AML-193 (cell line): ENCODE measurements around the gene TRMT1.
A peak's percentile ranks its signal among the peaks of the same experiment; 100 is the strongest.
"Not testable (repeated sequence)": the region's sequence is repeated elsewhere in the genome, so short reads cannot be mapped to it uniquely, and the experiment has no call there.

Experiments
- DNase-seq, 2 experiments: peaks; one replicate each; lab custom pipeline; 2025; lab: John Stamatoyannopoulos, UW

Gene TRMT1

GRCh38 chr19:13116282-13117175, at the start of gene TRMT1:
TRMT1 (minus strand) TSS chr19:13116740; CDS start chr19:13116399, 341 bp downstream.
- DNase-seq = peak; percentile 80 to 82

DNA sequence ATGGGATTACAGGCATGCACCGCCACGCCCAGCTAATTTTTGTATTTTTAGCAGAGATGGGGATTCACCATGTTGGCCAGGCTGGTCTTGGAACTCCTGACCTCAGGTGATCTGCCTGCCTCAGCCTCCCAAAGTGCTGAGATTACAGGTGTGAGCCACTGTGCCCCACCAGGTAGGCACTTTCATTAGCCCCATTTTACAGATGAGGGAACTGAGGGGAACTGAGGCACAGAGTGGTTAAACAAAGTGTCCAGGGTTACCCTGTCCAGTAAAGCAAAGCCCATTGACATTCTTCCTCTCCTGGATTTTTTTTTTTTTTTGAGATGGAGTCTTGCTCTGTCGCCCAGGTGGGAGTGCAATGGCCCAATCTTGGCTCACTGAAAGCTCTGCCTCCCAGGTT, 49.6 kb upstream of the TRMT1 start:
- not testable (repeated sequence) for DNase-seq

DNA sequence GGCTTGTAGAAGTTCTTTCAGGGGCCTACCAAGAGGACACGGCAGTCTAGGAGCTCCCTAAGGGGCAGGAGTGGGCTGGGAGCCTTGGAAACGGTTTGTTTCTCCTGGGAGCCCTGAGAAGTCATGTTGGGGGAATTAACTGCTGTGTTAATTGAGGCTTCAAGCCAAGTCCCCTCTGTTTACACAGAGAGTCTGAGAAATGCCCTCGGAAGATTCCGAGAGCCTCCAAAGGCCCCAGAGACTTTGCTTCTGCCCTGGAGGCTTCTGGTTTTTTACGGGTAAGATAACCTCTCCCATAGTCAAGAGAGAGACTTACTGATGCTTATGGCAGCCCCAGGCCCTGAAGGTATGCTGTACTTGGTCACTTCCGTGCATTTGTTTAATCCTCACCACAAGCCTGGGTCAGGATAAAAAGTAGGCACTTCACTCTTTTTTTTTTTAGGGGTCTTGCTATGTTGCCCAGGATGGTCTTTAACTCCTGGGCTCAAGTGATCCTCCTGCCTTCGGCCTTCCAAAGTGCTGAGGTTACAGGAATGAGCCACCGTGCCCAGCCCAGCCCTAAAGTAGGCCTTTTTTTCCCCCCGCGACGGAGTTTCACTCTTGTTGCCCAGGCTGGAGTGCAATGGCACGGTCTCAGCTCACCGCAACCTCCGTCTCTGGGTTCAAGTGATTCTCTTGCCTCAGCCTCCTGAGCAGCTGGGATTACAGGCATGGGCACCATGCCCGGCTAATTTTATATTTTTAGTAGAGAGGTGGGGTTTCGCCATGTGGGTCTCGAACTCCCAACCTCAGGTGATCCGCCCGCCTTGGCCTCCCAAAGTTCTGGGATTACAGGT, 48.8 kb upstream of the TRMT1 start:
- DNase-seq = no peak

DNA sequence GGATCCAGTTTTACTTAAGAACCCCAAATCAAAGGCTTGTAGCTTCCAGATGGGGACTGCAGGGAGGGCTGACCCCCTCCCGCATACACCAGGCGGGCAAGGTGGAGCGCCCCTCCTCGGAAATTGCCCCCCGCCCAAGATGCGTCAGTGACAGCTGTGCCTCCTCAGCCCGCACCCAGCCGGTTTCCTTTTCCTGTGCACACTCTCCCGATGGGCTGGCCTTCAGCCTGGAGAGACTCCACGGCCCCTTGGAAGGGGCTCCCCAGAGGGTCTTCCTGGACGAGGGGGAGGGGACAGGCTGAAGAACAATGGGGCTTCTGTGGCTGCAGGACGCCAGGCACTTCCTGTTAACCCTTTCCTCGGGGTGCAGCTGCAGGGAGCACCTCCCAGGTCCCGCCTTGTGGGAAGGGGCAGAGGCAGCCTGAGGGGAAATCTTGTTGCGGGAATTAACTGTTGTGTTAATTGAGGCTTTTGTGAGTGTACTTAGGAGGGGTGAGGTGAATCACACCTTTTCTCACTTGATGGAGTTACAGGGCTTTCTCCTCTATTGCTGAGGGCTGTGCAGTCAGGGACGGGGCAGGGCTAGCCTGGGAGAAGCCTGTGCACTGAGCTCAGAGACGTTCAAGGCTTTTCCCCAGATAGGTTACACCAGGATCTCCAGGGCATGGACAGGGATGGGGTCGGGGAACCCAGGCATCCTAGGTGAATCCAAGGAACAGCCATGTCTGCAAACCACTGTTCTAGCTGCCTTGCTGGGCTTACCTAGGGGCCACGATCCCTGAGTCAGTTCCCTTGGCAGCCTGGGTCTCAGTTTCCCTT, 48.0 kb upstream of the TRMT1 start:
- no peak for DNase-seq

DNA sequence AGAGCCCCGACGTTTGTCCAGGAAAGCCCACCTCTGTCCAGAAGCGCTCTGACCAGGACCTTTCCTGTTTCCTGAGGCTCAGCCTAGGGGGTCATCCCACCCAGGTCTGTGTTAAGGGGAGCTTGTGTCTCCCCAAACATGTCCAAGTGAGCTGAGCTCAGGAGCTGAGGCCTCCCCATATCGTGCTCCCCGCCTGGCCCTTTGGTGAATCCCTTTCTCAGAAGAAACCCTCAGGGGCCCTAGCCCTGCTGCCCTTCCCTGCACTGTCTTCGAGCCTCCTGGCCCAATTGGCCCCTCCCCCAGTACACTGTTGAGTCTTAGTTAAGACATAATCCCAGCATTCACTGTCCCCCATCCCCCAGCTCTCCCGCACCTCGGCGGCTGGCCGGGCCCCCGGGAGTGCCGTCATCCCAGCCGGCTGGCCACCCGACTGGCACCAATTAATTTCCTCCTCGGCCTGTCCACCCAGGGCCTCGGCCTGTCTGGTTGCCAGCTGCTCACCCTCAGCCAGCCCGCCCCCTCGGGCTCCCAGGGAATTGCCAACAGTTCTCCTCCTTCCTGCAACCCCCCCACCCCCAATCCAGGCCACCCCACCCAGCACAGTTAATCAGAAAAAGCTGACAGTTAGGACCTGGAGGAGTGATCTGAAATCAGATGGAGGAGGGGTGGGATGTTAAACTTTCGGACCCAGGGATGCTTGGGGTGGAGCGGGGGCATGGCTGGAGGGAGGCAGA, 47.2 kb upstream of the TRMT1 start:
- no peak for DNase-seq

GRCh38 chr19:13162724-13163608, 46.4 kb upstream of the TRMT1 start:
- peak; percentile 86 to 92 for DNase-seq

- no peak for DNase-seq
Observed at GRCh38 chr19:13160557-13160956, 44.0 kb upstream of the TRMT1 start.

DNA sequence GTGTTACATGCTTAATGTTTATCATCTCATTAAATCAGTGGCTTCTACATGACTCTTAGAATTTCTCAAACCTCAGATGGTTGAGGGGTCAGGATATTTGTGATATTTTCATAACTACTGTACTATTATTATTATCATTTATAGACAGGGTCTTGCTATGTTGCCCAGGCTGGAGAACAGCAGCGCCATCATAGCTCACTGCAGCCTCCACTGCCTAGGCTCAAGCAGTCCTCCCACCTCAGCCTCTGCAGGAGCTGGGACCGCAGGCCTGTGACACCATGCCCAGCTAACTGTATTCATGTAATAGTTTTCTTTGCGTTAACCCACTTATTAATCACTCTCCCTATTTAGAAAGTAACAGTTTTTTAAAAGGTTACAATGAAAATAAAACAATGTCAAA, 43.2 kb upstream of the TRMT1 start:
- DNase-seq = no peak

DNA sequence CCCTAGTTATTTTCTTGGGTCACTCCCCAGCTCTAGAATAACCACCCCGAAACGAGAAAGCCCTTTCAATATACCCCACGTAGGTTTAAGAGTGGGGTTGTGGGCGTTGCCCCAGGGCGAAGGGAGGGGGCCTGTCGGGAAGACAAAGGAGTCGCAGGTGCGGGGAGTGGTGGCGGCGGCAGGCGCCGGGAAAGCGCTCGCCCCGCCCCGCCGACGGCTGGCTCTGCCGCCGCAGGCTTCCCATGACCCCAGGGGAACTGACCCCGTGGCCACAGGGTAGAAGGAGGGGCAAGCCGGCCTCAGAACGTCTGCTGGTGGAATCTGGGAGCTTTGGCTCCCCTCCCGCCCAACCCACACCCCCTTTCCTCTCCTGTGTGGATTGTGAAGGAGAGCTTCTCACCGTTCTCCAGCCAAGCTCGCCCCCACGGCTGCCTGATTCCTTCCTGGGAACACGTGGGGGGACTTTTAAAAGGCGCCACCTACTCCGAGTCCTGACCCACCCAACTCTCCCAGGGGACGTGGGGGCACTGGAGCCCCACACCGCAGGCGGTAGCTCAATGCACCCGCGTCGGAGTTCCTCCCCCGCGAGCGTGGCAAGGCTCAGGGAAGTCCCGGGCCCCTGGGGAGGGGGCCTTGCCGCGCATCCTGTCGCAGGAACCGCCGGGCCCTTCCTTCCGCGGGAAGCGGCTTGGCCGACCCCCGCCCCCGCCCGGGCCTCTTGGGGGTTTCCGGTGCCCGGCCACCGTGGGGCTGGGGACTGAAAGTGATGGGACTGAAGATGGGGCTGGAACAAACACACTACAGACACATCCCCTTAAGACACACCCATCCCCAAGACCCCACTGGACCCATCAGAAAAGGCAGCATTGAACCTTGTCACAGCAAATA, 39.2 kb upstream of the TRMT1 start:
- peak; percentile 21 to 22 for DNase-seq

- DNase-seq = peak in 1 of 2 experiments; percentile 10
Observed at GRCh38 chr19:13154911-13155471, 38.5 kb upstream of the TRMT1 start.

DNA sequence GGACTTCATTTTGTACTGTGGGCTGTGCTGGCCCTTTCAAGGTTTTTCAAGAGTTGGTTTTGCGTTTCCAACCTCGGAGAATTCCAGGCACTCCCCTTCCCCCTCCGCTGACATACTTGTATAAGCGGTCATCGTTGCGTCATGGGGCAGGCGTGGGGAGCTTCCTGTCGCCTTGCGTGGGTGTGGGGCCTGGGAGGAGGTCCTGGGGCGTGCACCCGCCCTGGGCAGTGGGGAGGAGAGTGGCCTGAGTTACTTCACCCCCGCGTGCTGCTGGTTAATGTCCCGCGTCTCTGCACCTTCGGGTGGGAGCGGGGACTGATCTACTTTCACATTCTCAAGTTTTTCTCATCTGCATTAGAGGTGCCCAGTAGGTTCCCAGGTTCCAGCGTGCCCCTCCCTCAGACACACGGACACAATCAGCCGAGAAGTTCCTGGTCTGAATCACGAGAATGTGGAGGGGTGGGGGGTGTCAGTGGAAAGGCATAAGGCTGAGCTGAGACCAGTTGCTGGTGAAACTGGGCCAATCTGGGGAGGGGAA, 37.8 kb upstream of the TRMT1 start:
- DNase-seq = peak; percentile 62 to 74

DNA sequence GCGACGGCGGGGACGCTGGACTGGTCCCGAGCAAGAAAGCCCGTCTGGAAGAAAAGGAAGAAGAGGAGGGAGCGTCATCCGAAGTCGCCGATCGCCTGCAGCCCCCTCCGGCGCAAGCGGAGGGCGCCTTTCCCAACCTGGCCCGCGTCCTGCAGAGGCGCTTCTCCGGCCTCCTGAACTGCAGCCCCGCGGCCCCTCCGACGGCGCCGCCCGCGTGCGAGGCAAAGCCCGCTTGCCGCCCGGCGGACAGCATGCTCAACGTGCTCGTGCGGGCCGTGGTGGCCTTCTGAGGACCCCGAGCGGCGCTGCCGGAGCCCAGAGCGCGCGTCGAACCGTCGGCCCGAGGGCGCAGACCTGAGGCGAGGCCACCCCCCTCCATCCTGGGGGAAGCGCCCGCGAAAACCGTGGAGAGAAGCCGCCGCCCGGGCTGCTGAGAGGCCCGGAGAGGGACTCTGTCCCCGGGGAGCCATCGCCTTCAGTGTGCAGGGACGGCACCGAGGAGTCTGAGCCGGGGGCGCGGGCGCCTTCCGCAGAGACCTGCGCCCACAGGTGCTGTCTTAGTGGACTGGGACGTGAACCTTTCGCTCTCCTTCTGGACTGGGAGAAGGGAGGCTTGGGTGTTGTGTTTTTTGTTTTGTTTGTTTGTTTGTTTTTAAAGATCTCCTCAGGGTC, 37.2 kb upstream of the TRMT1 start:
- peak in 1 of 2 experiments; percentile 27 for DNase-seq

DNA sequence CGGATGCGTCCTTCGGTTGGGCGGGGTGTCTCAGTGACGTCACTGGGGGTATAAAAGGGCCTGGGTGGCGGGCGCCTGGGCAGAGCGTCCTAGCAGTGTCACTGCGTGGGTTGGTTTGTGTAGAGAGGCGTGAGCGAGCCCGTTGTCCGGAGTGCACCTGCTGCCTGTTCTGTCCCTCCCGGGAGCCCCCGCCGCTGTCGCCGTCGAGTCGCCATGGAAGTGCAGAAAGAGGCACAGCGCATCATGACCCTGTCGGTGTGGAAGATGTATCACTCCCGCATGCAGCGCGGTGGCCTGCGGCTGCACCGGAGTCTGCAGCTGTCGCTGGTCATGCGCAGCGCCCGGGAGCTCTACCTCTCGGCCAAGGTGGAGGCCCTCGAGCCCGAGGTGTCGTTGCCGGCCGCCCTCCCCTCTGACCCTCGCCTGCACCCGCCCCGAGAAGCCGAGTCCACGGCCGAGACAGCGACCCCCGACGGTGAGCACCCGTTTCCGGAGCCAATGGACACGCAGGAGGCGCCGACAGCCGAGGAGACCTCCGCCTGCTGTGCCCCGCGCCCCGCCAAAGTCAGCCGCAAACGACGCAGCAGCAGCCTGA, 36.5 kb upstream of the TRMT1 start:
- peak; percentile 83 to 87 for DNase-seq

DNA sequence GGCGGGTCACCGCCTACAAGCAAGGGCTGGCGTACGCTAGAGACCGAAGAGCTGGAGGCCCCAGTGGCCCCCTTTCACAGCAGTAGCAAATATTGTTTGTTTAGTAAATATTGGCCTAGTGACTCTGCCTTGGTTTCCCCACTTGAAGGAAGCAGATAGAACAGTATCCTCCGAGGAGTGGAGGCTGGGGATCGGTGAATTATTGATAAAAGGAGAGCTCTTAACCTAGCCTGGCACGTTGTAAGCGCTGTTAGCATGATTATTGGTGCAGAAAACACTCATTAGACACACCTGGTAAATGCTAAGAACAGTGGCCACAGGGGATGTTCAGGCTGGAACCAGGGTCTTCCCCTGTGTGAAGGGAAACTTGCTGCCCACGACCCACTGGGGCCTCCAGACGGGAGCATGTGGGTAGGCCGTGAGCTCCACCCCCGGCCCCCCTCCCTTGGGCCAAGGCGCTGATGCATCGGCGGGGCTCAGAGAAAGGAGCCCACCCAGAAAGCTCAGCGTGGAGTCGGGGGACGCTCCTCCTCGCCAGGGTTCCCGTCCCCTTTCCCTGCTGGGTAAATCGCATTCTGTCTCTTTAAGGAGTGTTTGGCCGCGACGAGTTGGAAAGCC, 35.9 kb upstream of the TRMT1 start:
- DNase-seq = no peak

DNA sequence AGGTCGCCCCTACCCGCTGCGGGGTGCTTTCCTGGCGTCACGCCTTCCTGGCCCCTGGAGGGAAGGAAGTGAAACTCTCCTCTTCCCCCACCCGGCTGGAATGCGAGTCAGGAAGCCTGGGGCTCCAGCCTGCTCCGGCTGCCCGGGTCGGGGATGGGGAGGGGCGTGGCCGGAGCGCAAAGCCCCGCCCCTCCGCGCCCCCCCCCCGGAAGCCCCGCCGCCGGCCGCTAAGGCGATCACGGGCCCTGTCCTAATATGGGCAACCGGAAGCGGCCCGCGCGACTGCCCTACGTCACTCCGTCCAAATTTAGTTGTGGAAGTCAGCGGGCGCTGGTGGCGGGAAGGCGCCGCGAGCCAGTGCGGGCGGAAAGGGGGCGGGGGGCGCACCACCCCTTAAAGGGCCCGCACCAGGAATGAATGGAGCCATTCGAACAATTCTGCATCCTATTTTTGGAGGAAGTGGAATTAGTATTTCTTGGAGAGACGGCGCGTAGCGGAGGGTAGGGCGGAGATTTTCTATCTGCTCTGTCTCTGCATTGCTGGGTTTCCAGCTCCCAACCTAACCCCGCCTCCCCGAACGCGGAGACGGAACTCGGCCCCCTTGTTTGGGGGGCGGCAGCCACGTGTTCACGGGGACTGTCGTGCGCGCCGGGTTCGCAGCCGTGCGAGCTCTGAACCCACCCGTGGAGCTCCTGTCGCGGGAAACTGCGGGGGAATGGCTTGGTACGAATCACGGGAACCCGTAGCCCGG, 35.2 kb upstream of the TRMT1 start:
- peak; percentile 90 to 94 for DNase-seq

DNA sequence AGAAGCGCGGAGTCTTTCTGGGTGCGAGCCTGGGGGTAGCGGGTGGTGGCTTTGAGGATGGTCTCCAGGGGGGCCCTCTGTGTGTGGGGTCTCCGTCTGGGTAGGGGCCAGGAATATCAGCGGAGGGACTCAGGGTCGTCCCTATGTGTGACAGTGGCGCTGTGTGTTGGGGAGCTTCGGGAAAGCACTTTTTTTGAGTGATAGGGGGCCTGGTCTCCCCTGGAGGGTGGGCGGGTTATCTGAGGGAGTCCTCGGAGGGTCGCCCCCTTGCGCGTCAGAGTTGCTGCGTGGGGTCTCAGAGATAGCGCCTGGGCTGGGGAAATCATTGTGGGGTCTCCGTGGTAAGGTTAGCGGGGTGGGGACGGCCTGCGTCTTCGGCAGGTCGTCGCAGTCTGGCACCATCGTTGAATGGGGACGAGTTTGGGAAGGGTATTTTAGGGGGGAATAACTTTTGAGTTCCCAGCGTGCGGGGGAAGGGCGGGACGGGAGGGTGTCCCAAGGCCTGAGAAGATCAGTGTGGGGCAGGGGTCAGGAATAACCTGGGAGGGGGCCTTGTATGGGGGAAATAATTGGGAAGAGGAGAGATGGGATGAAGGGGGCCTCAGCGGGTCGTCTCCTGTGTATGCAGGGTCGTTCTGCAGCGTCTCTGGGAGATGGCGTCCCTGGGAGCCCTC, 34.5 kb upstream of the TRMT1 start:
- no peak for DNase-seq
